Measurements from ENCODE around the gene UNC5B. TPM values are rescaled to one million over a fixed set of nuclear protein-coding genes. Genes with fewer than 3 reads are reported as not detected.

UNC5B gene
- total and polyA plus RNA-seq, 4 experiments from 2014 or later: not detected

DNA sequence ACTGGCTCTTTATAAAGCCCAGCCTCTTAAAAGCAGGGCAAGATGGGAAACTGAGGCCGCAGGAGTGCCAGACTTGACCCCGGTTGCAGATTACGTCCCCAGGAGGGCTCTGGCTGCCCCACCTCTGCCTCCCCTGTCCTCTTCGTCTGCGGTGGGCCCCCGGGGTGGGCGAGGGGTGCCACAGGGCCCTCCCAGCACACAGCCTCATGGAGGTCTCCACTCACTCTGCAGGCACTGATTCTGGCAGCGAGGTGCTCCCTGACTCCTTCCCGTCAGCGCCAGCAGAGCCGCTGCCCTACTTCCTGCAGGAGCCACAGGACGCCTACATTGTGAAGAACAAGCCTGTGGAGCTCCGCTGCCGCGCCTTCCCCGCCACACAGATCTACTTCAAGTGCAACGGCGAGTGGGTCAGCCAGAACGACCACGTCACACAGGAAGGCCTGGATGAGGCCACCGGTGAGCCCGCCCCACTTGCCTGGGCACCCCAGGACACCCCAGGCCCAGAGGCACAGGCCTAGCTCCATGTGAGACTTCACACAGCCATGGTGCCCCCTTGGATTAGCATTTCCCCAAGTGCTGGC is 67.3 kb downstream of the UNC5B start:
- no peaks in the 10 kb centered on the region for H3K27me3 ChIP-seq (ENCODE audit: insufficient read depth, low read length)
- H3K4me3 ChIP-seq (ENCODE audit: low read length in 2 of 2): no peak overlapping the region
- intact Hi-C loops (cut with micrococcal nuclease): no loop called here
- DNase-seq: no peak
- H3K9me3 ChIP-seq (ENCODE audit: control insufficient read depth in 1 of 2, low read length in 2 of 2): no peaks in the 10 kb centered on the region
- no peaks in the 10 kb centered on the region for H3K36me3 Mint-ChIP-seq
- ChIA-PET POLR2A (ENCODE audit: partially characterized antibody) (no interaction called here), CTCF (ENCODE audit: partially characterized antibody) (no interaction called here)
- no peak overlapping the region for H3K27ac ChIP-seq (ENCODE audit: low read depth, low read length)
- no peak overlapping the region for H3K4me3 Mint-ChIP-seq
- H3K27me3 Mint-ChIP-seq: no peaks in the 10 kb centered on the region
- no peaks in the 10 kb centered on the region for H3K4me1 ChIP-seq (ENCODE audit: insufficient read depth, low read length)
- peaks cover 0 to 1% (median 0%) of the 10 kb centered on the region in 4 donors for H3K4me1 Mint-ChIP-seq
- H3K9me3 Mint-ChIP-seq: no peaks in the 10 kb centered on the region
- H3K27ac Mint-ChIP-seq: no peak overlapping the region
- no peaks in the 10 kb centered on the region for H3K36me3 ChIP-seq (ENCODE audit: insufficient read depth, low read length)

DNA sequence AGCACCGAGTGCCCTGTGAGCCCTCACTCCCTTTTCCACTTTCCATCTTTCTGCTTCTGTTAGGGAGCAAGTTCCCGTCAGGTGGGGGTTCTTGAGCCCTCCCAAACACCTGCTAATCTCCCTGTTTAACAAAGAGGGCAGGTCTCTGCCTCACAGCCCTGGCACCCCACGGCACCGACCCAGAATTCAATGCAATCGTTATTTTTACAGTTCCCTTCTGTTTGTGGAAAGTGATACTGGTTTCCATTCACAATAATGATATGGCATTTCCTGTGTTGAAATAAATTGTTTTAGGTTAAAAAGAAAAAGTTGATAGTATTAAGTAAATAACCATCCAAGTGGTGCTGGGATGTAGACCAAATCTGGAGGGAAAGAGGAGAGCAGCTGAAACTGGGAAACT is 67.8 kb downstream of the UNC5B start:
- Mint-ChIP-seq H3K27ac (no peak overlapping the region), H3K9me3 (no peaks in the 10 kb centered on the region)

DNA sequence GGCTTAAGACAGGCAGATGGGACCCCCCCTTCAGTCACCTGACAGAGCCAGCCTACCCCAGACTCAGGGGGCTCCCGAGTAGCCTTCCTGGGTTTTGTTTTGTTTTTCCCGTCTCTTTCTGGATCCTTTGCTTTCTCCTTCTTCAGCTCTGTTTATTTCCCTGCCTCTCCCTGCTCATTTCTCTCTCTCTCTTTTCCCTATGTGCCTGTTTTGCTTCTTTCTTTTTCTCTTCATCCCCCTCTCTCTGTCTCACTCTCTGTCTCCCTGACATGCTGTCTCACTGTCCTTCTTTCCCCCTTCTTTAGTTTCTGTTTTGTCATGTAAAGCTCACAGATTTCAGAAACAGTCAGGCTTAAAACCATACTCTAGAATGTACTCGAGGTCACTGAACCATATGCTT is 68.5 kb downstream of the UNC5B start:
- H3K36me3 Mint-ChIP-seq: no peaks in the 10 kb centered on the region
- H3K4me3 Mint-ChIP-seq: no peak overlapping the region
- Histone ChIP-seq H3K27ac (ENCODE audit: low read depth, low read length) (no peak overlapping the region), H3K4me3 (ENCODE audit: low read length in 2 of 2) (no peak overlapping the region), H3K36me3 (ENCODE audit: insufficient read depth, low read length) (no peaks in the 10 kb centered on the region), H3K4me1 (ENCODE audit: insufficient read depth, low read length) (no peaks in the 10 kb centered on the region), H3K27me3 (ENCODE audit: insufficient read depth, low read length) (no peaks in the 10 kb centered on the region), H3K9me3 (ENCODE audit: control insufficient read depth in 1 of 2, low read length in 2 of 2) (no peaks in the 10 kb centered on the region)
- no peak overlapping the region for H3K27ac Mint-ChIP-seq
- DNase-seq: no peak
- H3K4me1 Mint-ChIP-seq: no peaks in the 10 kb centered on the region
- POLR2A ChIA-PET (ENCODE audit: partially characterized antibody): no interaction called here
- no peaks in the 10 kb centered on the region for H3K27me3 Mint-ChIP-seq
- intact Hi-C loops (cut with micrococcal nuclease): no loop called here
- CTCF ChIA-PET (ENCODE audit: partially characterized antibody): interaction anchor here (1.1 kb wide), 1 partner anchor 62 kb away, joined by 3 read pairs; no protein-coding TSS in a partner anchor
- H3K9me3 Mint-ChIP-seq: no peaks in the 10 kb centered on the region

More for the DNA sequence above, 67.8 kb downstream of the UNC5B start:
- Mint-ChIP-seq H3K4me3 (no peak overlapping the region), H3K36me3 (no peaks in the 10 kb centered on the region), H3K4me1 (no peaks in the 10 kb centered on the region), H3K27me3 (no peaks in the 10 kb centered on the region)
- H3K27me3 ChIP-seq (ENCODE audit: insufficient read depth, low read length): no peaks in the 10 kb centered on the region
- no peaks in the 10 kb centered on the region for H3K4me1 ChIP-seq (ENCODE audit: insufficient read depth, low read length)
- no peak for DNase-seq
- no peaks in the 10 kb centered on the region for H3K36me3 ChIP-seq (ENCODE audit: insufficient read depth, low read length)
- H3K27ac ChIP-seq (ENCODE audit: low read depth, low read length): no peak overlapping the region
- H3K4me3 ChIP-seq (ENCODE audit: low read length in 2 of 2): no peak overlapping the region
- ChIA-PET CTCF (ENCODE audit: partially characterized antibody) (no interaction called here), POLR2A (ENCODE audit: partially characterized antibody) (no interaction called here)
- intact Hi-C loops (cut with micrococcal nuclease): no loop called here
- no peaks in the 10 kb centered on the region for H3K9me3 ChIP-seq (ENCODE audit: control insufficient read depth in 1 of 2, low read length in 2 of 2)

DNA sequence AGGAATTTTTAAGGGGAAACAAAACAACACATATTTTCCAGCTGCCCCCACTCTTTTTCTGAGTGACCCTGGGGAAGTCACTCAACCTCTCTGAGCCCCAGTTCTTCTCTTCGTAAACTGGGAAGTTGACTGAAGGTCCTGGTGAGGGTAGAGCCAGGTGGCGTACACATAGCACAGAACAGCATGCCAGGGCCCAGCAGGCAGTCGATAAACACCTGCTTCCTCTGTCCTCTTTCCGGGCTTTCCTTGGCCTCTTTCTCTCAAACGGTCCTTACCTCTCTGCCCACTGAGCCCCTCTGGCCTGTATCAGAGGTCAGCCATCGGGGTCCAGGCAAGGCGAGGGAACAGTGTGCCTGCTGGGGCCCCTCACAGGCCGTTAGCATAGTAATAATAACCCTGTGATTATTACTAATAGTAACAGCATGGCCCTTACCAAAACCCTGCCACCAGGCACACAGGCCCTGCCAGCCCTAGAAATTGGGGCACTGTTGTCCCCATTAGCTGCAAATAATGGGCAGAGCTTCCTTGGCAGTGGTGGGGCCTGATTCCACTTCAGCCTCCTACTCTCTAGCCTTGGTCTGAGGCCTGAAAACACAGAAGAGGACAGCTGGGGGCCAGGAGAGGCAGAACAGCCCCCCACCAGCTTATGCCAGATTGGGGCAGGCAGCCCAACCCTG is 69.4 kb downstream of the UNC5B start:
- H3K4me1 ChIP-seq (ENCODE audit: insufficient read depth, low read length): no peaks in the 10 kb centered on the region
- Mint-ChIP-seq H3K4me1 (no peaks in the 10 kb centered on the region), H3K36me3 (no peaks in the 10 kb centered on the region), H3K9me3 (no peaks in the 10 kb centered on the region), H3K27ac (no peak overlapping the region), H3K4me3 (no peak overlapping the region), H3K27me3 (no peaks in the 10 kb centered on the region)
- H3K27ac ChIP-seq (ENCODE audit: low read depth, low read length): no peak overlapping the region
- intact Hi-C loops (cut with micrococcal nuclease): no loop called here
- ChIA-PET POLR2A (ENCODE audit: partially characterized antibody) (no interaction called here), CTCF (ENCODE audit: partially characterized antibody) (interaction anchor here (1.1 kb wide), 1 partner anchor 62 kb away, joined by 3 read pairs; no protein-coding TSS in a partner anchor)
- H3K36me3 ChIP-seq (ENCODE audit: insufficient read depth, low read length): no peaks in the 10 kb centered on the region
- H3K9me3 ChIP-seq (ENCODE audit: control insufficient read depth in 1 of 2, low read length in 2 of 2): no peaks in the 10 kb centered on the region
- no peaks in the 10 kb centered on the region for H3K27me3 ChIP-seq (ENCODE audit: insufficient read depth, low read length)
- H3K4me3 ChIP-seq (ENCODE audit: low read length in 2 of 2): no peak overlapping the region
- no peak for DNase-seq

DNA sequence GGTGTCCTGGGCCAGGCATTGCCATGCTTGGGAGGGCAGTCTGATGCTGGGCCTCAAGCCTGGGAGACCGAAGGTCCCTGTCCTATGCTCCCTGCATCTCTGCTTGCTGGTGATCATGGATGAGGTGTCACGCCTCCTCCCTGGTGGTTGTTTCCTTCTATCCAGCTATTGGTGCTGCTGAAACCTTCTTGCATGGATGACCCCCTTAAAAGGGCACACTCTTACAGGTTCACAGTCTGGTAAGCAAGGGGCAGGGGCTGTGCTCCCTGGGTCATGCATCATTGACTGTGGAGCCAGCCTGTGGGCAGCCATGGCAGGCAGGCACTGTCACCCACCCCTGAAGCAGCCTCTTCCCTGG is 69.9 kb downstream of the UNC5B start:
- no peaks in the 10 kb centered on the region for H3K27me3 ChIP-seq (ENCODE audit: insufficient read depth, low read length)
- no peaks in the 10 kb centered on the region for H3K36me3 Mint-ChIP-seq
- no peak overlapping the region for H3K27ac ChIP-seq (ENCODE audit: low read depth, low read length)
- H3K27ac Mint-ChIP-seq: peak overlapping the region in 1 of 7 donors; percentile 13
- H3K4me1 Mint-ChIP-seq: no peaks in the 10 kb centered on the region
- H3K4me3 Mint-ChIP-seq: no peak overlapping the region
- no peaks in the 10 kb centered on the region for H3K4me1 ChIP-seq (ENCODE audit: insufficient read depth, low read length)
- H3K27me3 Mint-ChIP-seq: no peaks in the 10 kb centered on the region
- H3K9me3 ChIP-seq (ENCODE audit: control insufficient read depth in 1 of 2, low read length in 2 of 2): no peaks in the 10 kb centered on the region
- H3K9me3 Mint-ChIP-seq: no peaks in the 10 kb centered on the region
- H3K36me3 ChIP-seq (ENCODE audit: insufficient read depth, low read length): no peaks in the 10 kb centered on the region
- POLR2A ChIA-PET (ENCODE audit: partially characterized antibody): no interaction called here
- intact Hi-C loops (cut with micrococcal nuclease): no loop called here
- no peak overlapping the region for H3K4me3 ChIP-seq (ENCODE audit: low read length in 2 of 2)
- CTCF ChIA-PET (ENCODE audit: partially characterized antibody): no interaction called here
- DNase-seq: no peak

DNA sequence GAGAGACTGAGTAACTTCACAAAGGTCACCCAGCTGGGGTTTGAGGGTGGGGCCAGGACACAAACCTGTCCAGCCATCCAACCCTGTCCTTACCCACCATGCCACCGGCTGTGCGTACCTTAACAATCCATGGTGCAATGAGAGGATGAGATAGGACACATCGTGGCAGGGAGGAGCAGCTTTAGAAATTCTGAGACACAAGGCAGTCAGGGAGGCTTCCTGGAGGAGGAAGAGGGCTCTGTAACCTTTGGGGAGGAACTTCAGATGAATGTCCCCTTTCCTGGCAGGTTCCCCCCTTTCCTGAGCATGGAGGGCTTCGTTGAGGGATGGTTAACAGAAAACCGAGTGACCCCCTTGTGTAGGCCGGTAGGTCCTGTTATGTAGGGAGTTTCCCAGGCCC is 71.0 kb downstream of the UNC5B start:
- ChIA-PET POLR2A (ENCODE audit: partially characterized antibody) (no interaction called here), CTCF (ENCODE audit: partially characterized antibody) (no interaction called here)
- H3K4me1 Mint-ChIP-seq: no peaks in the 10 kb centered on the region
- H3K36me3 ChIP-seq (ENCODE audit: insufficient read depth, low read length): no peaks in the 10 kb centered on the region
- no peaks in the 10 kb centered on the region for H3K36me3 Mint-ChIP-seq
- H3K27me3 Mint-ChIP-seq: no peaks in the 10 kb centered on the region
- intact Hi-C loops (cut with micrococcal nuclease): no loop called here
- no peak overlapping the region for H3K4me3 Mint-ChIP-seq
- no peak overlapping the region for H3K4me3 ChIP-seq (ENCODE audit: low read length in 2 of 2)
- no peaks in the 10 kb centered on the region for H3K4me1 ChIP-seq (ENCODE audit: insufficient read depth, low read length)
- no peaks in the 10 kb centered on the region for H3K9me3 Mint-ChIP-seq
- H3K9me3 ChIP-seq (ENCODE audit: control insufficient read depth in 1 of 2, low read length in 2 of 2): no peaks in the 10 kb centered on the region
- no peak for DNase-seq
- no peak overlapping the region for H3K27ac Mint-ChIP-seq
- no peaks in the 10 kb centered on the region for H3K27me3 ChIP-seq (ENCODE audit: insufficient read depth, low read length)
- no peak overlapping the region for H3K27ac ChIP-seq (ENCODE audit: low read depth, low read length)

DNA sequence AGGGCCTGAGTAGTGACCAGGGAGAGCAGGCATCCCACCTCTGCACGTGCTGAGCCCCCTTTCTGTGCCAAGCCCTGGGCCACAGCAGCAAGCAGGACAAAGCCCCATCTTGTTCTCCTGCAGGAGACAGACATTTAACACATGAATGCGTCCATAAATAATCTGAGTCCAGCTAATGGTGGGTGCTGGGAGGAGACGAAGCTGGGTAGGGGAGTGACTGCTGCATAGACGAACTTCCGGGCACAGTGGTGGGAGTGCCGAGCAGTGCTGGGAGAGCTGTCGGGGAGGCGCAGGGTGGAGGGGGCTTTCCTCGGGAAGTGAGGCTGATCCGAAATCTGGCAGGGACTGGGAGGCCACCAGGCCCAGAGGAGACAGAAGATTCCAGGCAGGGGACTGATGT is 71.5 kb downstream of the UNC5B start:
- Histone ChIP-seq H3K4me3 (ENCODE audit: low read length in 2 of 2) (no peak overlapping the region), H3K27ac (ENCODE audit: low read depth, low read length) (no peak overlapping the region), H3K9me3 (ENCODE audit: control insufficient read depth in 1 of 2, low read length in 2 of 2) (no peaks in the 10 kb centered on the region), H3K27me3 (ENCODE audit: insufficient read depth, low read length) (no peaks in the 10 kb centered on the region), H3K4me1 (ENCODE audit: insufficient read depth, low read length) (no peaks in the 10 kb centered on the region), H3K36me3 (ENCODE audit: insufficient read depth, low read length) (no peaks in the 10 kb centered on the region)
- Mint-ChIP-seq H3K36me3 (no peaks in the 10 kb centered on the region), H3K4me3 (no peak overlapping the region), H3K27ac (no peak overlapping the region), H3K27me3 (no peaks in the 10 kb centered on the region), H3K9me3 (no peaks in the 10 kb centered on the region), H3K4me1 (no peaks in the 10 kb centered on the region)
- CTCF ChIA-PET (ENCODE audit: partially characterized antibody): interaction anchor here (1.2 to 1.3 kb wide), 2 partner anchors 10 to 31 kb away, joined by 3 to 4 read pairs; no protein-coding TSS in a partner anchor
- no peak for DNase-seq
- intact Hi-C loops (cut with micrococcal nuclease): no loop called here
- POLR2A ChIA-PET (ENCODE audit: partially characterized antibody): no interaction called here
